Skin of body (tissue), 2 donors: ENCODE data around the gene GPR146. TPM values are rescaled to one million over a fixed set of nuclear protein-coding genes. Genes with fewer than 3 reads are reported as not detected.

Experiments used
- DNase-seq: peaks from one replicate; lab custom pipeline; 2025; lab: John Stamatoyannopoulos, UW
- total RNA-seq: library from RNA; depleted of rRNA; stranded (reverse); fragments of >200 nt; gene quantifications from one replicate; pipeline ENCODE4 v1.2.3, GENCODE V29; 2014

GPR146 gene
- total RNA-seq, 1 donor from 2014 or later: 9.3 TPM

DNA sequence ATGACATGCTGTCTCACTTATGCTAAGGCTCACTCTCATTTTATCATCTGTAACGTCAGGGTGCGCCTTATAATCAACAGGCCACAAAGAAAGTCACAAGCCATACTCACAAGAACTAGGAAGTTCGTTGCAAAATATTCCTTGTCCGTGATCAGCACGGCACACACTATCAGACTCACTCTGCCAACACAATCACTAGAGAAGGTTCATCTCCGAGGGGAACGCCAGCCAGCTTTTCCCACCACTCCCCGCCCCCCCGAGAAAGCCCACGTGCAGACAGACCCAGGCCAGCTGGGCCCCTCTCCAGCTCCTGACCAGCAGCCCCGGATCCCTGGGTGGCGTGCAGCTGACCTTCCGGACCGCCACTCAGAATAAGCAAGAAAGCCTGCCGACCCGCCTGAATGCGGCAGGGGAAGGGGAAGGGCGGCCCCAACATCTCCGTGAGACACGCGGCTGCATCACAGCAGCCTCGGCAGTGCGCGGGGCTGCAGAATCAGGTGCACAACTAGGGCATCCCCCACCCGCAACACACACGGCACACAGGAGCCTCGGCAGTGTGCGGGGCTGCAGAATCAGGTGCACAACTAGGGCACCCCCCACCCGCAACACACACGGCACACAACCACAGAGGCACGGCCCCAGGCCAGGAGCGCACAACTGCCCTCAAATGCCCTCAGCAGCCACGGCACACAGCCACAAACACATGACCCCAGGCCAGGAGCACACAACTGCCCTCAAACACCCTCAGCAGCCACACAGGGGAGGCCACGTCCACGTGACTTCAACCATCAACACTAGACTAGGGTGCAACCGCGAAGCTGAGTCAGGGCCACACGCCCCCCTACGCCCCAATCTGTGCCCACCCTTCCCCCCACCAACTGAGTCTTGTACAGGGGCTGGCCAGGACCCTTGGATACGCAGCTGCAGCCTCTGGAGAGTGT, 2.5 kb upstream of the GPR146 start:
- DNase-seq: no peak

- no peak for DNase-seq
Observed at GRCh38 chr7:1042492-1042833, 1.9 kb upstream of the GPR146 start.

DNA sequence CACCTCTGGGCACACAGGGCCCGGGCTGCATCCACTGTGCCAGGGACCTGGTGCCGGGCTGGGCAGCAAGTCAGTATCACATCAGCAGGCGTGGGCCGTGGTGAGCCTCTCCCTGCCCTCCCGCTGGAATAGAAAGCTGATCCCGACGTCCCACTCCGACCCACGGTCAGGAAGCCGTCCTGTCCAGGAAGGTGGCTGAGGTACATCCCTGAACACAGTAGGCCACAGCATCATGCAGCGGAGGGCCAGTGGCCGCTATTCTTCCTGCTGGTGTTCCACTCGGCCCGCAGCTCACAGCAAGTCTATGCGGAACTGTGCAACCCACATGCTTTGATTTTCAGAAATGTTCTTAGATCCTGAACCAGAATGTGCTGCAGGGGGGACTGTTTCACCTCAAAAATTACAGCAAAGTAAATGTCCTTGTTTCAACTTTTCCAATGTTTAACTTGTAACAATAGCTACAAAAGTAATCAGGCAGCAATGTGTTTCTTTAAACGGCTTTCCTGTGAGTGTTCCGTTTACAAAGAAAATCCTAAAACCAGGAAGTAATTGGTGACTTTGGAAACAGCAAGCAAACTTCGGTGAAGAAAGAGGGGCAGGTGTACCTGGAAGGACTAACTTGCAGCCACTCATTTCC, 676 bp upstream of the GPR146 start:
- peak; percentile 77 for DNase-seq

DNA sequence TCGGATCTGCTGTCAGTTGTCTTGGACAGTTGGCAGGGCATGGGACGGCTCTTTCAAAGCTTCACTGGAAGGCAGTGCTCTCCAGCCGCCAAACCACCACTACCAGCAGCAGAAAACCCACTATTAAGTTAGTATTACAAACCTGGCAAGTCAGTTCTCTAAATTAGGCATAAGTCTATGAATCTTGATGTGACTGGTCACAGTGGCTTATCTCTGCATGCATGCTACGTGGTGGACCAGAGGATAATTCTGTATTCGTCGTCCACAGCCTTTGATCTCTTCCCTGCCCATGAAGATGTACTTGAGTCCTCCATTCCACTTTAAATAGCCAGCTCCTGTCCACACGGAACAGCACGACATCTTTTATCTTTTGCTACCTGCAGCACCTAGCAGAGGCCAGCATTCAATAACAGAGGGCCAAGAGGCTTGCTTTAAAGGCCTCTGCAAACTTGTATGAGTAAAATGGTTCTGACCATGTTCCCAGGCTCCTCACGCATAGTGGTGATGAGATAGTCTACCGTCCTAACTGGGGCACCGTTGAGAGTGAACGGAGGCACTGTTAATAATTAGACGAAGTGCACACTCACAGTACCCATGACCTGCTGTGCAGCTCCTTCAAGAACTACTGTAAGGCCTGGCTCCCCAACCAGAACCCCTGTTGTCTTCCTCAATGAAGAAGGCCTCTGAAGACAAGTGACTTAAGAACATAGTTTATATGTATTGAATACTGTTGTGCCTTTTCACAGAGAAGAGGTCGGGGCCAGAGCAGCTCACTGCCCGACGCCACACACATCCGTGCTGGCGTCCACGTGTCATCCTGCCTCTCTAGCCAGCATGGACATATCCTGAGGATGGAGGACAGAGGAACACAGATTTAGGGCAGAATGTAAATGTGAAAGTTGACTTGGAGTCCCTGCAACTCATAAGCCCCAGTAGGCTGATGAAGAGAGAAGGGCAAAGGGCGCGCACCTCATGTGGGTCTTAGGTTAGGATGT, 1.0 kb downstream of the GPR146 start:
- no peak for DNase-seq

GRCh38 chr7:1046722-1047679, 2.7 kb downstream of the GPR146 start:
- DNase-seq: no peak

- no peak for DNase-seq
Observed at GRCh38 chr7:1049006-1049741, 4.8 kb downstream of the GPR146 start.

- no peak for DNase-seq
Observed at GRCh38 chr7:1049801-1050200, 5.5 kb downstream of the GPR146 start.

- no peak for DNase-seq
Observed at GRCh38 chr7:1050254-1050906, 6.0 kb downstream of the GPR146 start.

- no peak for DNase-seq
Observed at GRCh38 chr7:1050956-1051690, 6.8 kb downstream of the GPR146 start.

DNA sequence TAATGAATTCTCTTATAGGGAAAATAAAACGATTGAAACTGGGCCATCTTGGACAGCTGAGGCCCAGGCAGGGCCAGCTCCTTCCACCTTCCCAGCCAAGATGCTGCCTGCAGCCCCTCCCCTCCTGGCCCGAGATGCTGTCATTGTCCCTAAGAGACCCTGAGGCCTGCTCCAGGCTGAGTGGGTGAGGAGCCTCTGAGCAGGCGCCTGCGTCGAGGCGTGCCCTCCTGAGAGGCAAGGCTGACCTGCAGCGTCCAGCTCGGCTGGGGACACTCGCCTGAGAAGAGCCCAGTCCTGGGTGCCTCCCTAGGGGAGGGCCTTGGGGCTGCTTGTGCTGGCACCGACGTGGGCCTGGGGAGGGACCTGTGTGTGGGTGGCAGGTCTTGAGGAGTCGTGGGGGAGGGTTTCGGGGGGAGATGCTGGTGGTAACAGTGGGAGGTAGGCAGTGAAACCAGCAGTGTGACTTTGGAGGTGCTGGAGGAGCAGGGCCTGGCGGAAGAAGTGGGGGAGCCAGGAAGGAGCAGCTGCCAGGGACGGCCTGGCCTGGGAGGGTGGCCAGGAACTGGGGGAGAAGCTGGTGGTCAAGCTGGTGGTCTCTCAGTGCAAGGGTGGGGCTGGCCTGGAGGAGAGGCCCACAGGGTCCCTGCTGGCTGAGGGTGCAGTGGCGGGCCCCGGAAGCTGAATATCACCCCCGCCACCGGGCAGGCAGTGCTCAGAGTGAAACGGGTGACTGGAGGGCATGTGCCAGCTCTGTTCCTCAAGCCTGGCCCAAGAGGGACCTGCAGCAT, 7.9 kb downstream of the GPR146 start:
- no peak for DNase-seq

GRCh38 chr7:1053002-1053411, 8.7 kb downstream of the GPR146 start:
- no peak for DNase-seq

- DNase-seq: no peak
Observed at GRCh38 chr7:1053816-1054370, 9.5 kb downstream of the GPR146 start.

- DNase-seq: no peak
Observed at GRCh38 chr7:1054438-1054837, 10.1 kb downstream of the GPR146 start.

GRCh38 chr7:1054861-1055450, 10.6 kb downstream of the GPR146 start:
- peak; percentile 66 for DNase-seq

DNA sequence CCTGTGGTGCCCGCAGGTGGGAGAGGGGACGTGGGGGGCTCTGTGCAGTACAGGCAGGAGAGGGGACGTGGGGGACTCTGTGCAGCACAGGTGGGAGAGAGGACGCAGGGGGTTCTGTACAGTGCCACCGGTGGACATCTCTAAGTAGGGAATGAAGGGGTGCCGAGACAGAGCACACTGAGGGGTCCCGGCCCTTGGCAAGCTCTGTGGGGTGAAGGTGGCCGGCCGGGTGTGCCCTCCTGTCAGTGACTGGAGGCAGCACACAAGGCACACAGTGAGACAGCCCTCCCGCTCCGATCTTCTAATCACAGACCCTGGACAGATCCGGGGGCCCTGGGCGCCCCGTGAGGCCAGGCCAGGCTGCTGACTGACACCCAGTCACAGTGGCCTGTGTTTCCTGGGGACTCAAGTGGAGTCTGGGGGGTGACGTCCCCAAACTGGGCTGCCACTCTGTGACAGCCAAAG, 11.2 kb downstream of the GPR146 start:
- DNase-seq: no peak

DNA sequence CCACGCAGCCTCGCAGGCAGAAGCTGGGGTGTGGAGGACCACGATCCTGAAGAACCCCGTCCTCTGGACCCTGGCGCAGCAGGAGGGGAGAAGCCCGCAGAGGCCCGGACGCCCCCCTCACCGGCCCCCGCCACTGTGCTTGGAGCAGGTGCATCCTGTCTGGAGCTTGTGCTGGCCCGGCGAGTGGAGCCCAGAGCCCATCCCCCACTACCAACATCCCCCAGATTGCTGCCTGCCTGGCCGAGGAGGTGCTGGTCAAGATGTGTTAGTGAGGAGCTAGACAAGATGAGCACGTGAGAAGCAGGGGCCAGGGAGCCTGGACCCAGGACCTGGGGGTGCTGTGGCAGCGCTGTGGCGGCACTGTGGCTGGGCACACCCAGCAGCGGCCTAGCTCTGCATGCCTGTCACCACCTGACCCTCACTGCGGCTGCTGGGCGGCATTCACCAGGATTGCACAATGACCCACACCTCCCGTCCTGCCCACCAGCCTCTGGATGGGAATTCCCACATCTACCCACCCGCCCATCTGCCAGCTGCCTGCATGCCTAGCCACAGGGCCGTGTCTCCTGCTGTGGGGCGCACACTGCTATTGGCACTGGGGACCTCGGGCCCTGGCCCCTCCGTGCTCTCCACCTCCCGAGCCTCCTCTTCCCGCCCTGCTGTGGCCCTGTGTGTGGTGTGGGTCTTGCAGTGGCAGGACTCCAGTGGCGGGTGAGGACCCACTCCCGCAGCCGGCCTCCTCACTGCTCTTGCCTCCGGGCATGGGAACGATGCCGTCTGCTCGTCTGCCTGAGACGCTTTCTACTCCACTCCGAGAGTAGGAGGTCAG, 11.8 kb downstream of the GPR146 start:
- no peak for DNase-seq
